Peyer's patch (tissue), 4 donors: ENCODE measurements around the gene KLF3. TPM values are rescaled to one million over a fixed set of nuclear protein-coding genes. Genes with fewer than 3 reads are reported as not detected.

Experiments
- DNase-seq, 3 donors: peaks; one replicate each; pipeline ENCODE4 v3.0.0-alpha.2; 2017 to 2019
- H3K27ac ChIP-seq, 4 donors: fragments of 200-600 bp; sonication (generic); one replicate each; pipeline ENCODE4 v1.5.1; 2016 to 2019
- H3K27me3 ChIP-seq, 2 donors: fragments of 200-600 bp; sonication (generic); one replicate each; pipeline ENCODE4 v1.5.1; 2019
- H3K36me3 ChIP-seq, 3 donors: fragments of 200-600 bp; sonication (generic); one replicate each; pipeline ENCODE4 v1.5.1; 2016 to 2019
- H3K4me1 ChIP-seq, 4 donors: fragments of 200-600 bp; sonication (generic); one replicate each; pipeline ENCODE4 v1.5.1; 2016 to 2019
- H3K4me3 ChIP-seq, 4 donors: fragments of 200-600 bp; sonication (generic); 1 replicate in 3 of 4; 2 replicates in 1 of 4; pipeline ENCODE4 v1.5.1; 2016 to 2019; ENCODE audit warnings: mild to moderate bottlenecking in 1 of 4
- H3K9me3 ChIP-seq, 4 donors: fragments of 200-600 bp; sonication (generic); one replicate each; pipeline ENCODE4 v1.5.1; 2016 to 2019; ENCODE audit warnings: mild to moderate bottlenecking in 1 of 4
- CTCF ChIP-seq, 6 experiments: fragments of 450-650 bp in 4 of 6; fragments of 200-600 bp in 2 of 6; sonication (generic) in 1 of 6; IDR thresholded peaks; one replicate each; pipeline ENCODE4 v1.5.1; 2017 to 2019; ENCODE audit warnings: antibody characterized with exemption in 6 of 6, mild to moderate bottlenecking in 3 of 6, moderate library complexity in 1 of 6
- POLR2A ChIP-seq, 2 donors: fragments of 450-650 bp; IDR thresholded peaks; one replicate each; pipeline ENCODE4 v1.5.1; 2017; ENCODE audit warnings: antibody characterized with exemption in 2 of 2, mild to moderate bottlenecking in 2 of 2, moderate library complexity in 2 of 2
- total RNA-seq, 4 donors: library from RNA; depleted of rRNA; stranded (reverse); fragments of >200 nt; gene quantifications; one replicate each; pipeline ENCODE4 v1.1.0, GENCODE V29; 2016

KLF3 gene
- total RNA-seq, 4 donors from 2014 or later = 36.3 to 128 (median 103) TPM

- no peaks in the 10 kb centered on the region for H3K27me3 ChIP-seq
- no peak overlapping the region for H3K27ac ChIP-seq
- no peak for DNase-seq
- no peak for TF ChIP-seq CTCF (IDR thresholded peaks at IDR 0.05)
- no peak for TF ChIP-seq POLR2A (IDR thresholded peaks at IDR 0.05)
- no peaks in the 10 kb centered on the region for H3K4me1 ChIP-seq
- no peaks in the 10 kb centered on the region for H3K36me3 ChIP-seq
- peaks cover 0 to 7% (median 0%) of the 10 kb centered on the region in 4 donors for H3K9me3 ChIP-seq
- H3K4me3 ChIP-seq = no peak overlapping the region
Measured at GRCh38 chr4:38749336-38749735, 85.3 kb downstream of the KLF3 start.

Other genes starting within 250 kb of the KLF3 start
- 10 to 100 TPM in 1 of 4 donors, 1 to 10 TPM in 1, not detected in 2; 2.0 to 37.1 TPM for gene TLR10, start 118.8 kb downstream of the KLF3 start, total RNA-seq
- 10 to 100 TPM in 2 of 4 donors, 1 to 10 TPM in 2; 2.3 to 33.8 (median 8.5) TPM for gene TLR1, start 140.6 kb downstream of the KLF3 start, total RNA-seq
- gene TLR6, start 192.6 kb downstream of the KLF3 start, total RNA-seq = 10 to 100 TPM in 1 of 4 donors, 1 to 10 TPM in 3; 1.5 to 14.9 (median 2.3) TPM
- gene FAM114A1, start 203.6 kb downstream of the KLF3 start, total RNA-seq = 100 to 1,000 TPM in 1 of 4 donors, 10 to 100 TPM in 3; 52.2 to 106 (median 69.0) TPM